Measurements from ENCODE around the gene CDON. TPM values are rescaled to one million over a fixed set of nuclear protein-coding genes. Genes with fewer than 3 reads are reported as not detected.

Gene CDON
- total RNA-seq, 1 donor from 2014 or later, result 33.0 TPM

DNA sequence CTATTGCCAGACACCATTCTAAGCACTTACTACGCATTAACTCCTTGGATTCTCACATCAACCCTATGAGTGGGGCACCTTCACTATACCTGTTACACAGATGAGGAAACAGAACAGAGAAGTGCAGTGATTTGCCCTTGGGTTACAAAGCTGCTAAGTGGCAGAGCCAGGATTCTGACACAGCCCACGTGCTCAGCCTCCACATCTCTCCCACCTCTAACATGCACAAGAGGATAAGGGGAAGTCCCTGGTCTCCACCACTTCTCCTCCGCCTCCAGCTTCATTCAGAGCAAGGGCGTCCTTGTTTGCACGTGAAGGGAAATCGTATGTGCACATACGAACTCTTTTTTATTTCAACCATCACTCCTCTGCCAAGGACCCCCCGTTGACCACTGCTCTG is 53.7 kb downstream of the CDON start:
- no peaks in the 10 kb centered on the region for H3K9me3 ChIP-seq
- H3K27ac ChIP-seq, result no peak overlapping the region
- no peaks in the 10 kb centered on the region for H3K27me3 ChIP-seq
- TF ChIP-seq CTCF (IDR thresholded peaks at IDR 0.05), result no peak
- intact Hi-C loops (cut with DNase I), result no loop called here
- no peak for DNase-seq (ENCODE audit: low spot score in 2 of 2)
- no peak overlapping the region for H3K4me3 ChIP-seq
- H3K36me3 ChIP-seq, result no peaks in the 10 kb centered on the region
- H3K4me1 ChIP-seq, result no peaks in the 10 kb centered on the region

DNA sequence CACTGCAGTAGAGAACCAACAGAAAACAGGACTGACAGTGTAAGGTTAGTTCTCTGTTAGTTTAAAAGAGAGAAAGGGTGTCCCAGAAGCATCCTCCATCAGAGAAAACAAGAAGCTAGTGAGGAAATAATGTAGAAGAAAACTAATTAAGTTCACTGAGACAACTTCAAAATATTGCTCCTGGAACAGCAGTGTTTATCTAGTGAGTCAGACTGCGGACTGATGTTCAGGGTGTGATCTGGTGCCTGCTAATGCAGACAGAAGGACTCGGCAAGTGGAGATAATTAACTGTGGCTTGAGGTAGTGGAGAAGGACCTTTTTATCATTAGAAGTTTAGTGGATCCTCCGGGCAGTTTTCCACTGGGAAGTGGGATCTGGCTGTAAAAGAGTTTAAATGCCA is 55.4 kb downstream of the CDON start:
- intact Hi-C loops (cut with DNase I), result no loop called here
- no peak overlapping the region for H3K27ac ChIP-seq
- H3K4me3 ChIP-seq, result no peak overlapping the region
- no peaks in the 10 kb centered on the region for H3K36me3 ChIP-seq
- H3K4me1 ChIP-seq, result no peaks in the 10 kb centered on the region
- H3K27me3 ChIP-seq, result no peaks in the 10 kb centered on the region
- no peak for TF ChIP-seq CTCF (IDR thresholded peaks at IDR 0.05)
- no peaks in the 10 kb centered on the region for H3K9me3 ChIP-seq
- no peak for DNase-seq (ENCODE audit: low spot score in 2 of 2)

GRCh38 chr11:126006068-126006467 is 56.6 kb downstream of the CDON start:
- DNase-seq (ENCODE audit: low spot score in 2 of 2), result no peak
- no peak for TF ChIP-seq CTCF (IDR thresholded peaks at IDR 0.05)
- Histone ChIP-seq H3K27ac (no peak overlapping the region), H3K4me1 (no peaks in the 10 kb centered on the region), H3K27me3 (no peaks in the 10 kb centered on the region), H3K4me3 (no peak overlapping the region), H3K36me3 (no peaks in the 10 kb centered on the region), H3K9me3 (no peaks in the 10 kb centered on the region)
- intact Hi-C loops (cut with DNase I), result no loop called here

GRCh38 chr11:126002181-126002580 is 60.5 kb downstream of the CDON start:
- no peaks in the 10 kb centered on the region for H3K9me3 ChIP-seq
- intact Hi-C loops (cut with DNase I), result no loop called here
- H3K4me1 ChIP-seq, result no peaks in the 10 kb centered on the region
- H3K27ac ChIP-seq, result no peak overlapping the region
- no peaks in the 10 kb centered on the region for H3K27me3 ChIP-seq
- TF ChIP-seq CTCF (IDR thresholded peaks at IDR 0.05), result no peak
- no peak for DNase-seq (ENCODE audit: low spot score in 2 of 2)
- no peak overlapping the region for H3K4me3 ChIP-seq
- H3K36me3 ChIP-seq, result peaks cover 0 to under 1% of the 10 kb centered on the region in 2 donors

- H3K36me3 ChIP-seq, result peaks cover 0 to 15% of the 10 kb centered on the region in 2 donors
- no peak overlapping the region for H3K27ac ChIP-seq
- no peaks in the 10 kb centered on the region for H3K9me3 ChIP-seq
- H3K4me3 ChIP-seq, result no peak overlapping the region
- H3K4me1 ChIP-seq, result no peaks in the 10 kb centered on the region
- no peak for TF ChIP-seq CTCF (IDR thresholded peaks at IDR 0.05)
- no peak for DNase-seq (ENCODE audit: low spot score in 2 of 2)
- H3K27me3 ChIP-seq, result no peaks in the 10 kb centered on the region
- intact Hi-C loops (cut with DNase I), result no loop called here
Observed at GRCh38 chr11:125999234-125999880, 63.3 kb downstream of the CDON start.

GRCh38 chr11:125998267-125998666 is 64.4 kb downstream of the CDON start:
- H3K4me3 ChIP-seq, result no peak overlapping the region
- no peaks in the 10 kb centered on the region for H3K4me1 ChIP-seq
- DNase-seq (ENCODE audit: low spot score in 2 of 2), result no peak
- peaks cover 0 to 20% of the 10 kb centered on the region in 2 donors for H3K36me3 ChIP-seq
- no peaks in the 10 kb centered on the region for H3K9me3 ChIP-seq
- no peaks in the 10 kb centered on the region for H3K27me3 ChIP-seq
- TF ChIP-seq CTCF (IDR thresholded peaks at IDR 0.05), result no peak
- intact Hi-C loops (cut with DNase I), result no loop called here
- no peak overlapping the region for H3K27ac ChIP-seq

All from ascending aorta (tissue), 2 donors.